ENCODE measurements around the gene ZAR1.

DNA sequence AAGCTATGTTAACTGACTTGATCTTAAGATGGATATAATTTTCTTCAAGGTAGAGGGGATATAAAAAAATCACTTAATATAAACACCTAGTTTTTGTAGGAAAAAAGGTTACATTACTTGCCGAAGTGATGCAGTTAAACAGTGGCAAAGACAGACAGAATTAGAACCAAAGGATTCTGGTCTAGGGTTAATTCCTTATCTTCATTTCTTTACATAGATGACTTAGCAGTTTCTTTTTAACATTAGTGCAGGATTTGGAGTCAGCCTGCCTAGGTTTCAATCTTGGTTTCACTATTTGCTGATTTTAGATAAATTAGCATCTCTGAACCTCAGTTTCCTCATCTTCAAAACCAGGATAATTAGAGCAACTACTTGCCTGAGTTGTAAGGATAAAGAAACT, 14.3 kb downstream of the ZAR1 start:
- TF ChIP-seq, protein P1, sequence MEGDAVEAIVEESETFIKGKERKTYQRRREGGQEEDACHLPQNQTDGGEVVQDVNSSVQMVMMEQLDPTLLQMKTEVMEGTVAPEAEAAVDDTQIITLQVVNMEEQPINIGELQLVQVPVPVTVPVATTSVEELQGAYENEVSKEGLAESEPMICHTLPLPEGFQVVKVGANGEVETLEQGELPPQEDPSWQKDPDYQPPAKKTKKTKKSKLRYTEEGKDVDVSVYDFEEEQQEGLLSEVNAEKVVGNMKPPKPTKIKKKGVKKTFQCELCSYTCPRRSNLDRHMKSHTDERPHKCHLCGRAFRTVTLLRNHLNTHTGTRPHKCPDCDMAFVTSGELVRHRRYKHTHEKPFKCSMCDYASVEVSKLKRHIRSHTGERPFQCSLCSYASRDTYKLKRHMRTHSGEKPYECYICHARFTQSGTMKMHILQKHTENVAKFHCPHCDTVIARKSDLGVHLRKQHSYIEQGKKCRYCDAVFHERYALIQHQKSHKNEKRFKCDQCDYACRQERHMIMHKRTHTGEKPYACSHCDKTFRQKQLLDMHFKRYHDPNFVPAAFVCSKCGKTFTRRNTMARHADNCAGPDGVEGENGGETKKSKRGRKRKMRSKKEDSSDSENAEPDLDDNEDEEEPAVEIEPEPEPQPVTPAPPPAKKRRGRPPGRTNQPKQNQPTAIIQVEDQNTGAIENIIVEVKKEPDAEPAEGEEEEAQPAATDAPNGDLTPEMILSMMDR (IDR thresholded peaks at IDR 0.05; ENCODE audit: low read length), result no peak
- TF ChIP-seq EZH2phosphoT487 (IDR thresholded peaks at IDR 0.05; ENCODE audit: low read length) (no peak), EZH2 (optimal IDR thresholded peaks at IDR 0.05; ENCODE audit: low read depth, low read length) (no peak)

Measured in MM.1S (cell line).